Endometrial microvascular endothelial cells (primary cell): ENCODE data around the gene CCDC192. TPM values are rescaled to one million over a fixed set of nuclear protein-coding genes. Genes with fewer than 3 reads are reported as not detected.
"Not testable (repeated sequence)": the region's sequence is repeated elsewhere in the genome, so short reads cannot be mapped to it uniquely, and the experiment has no call there.

Source experiments
- in situ Hi-C: cut with HindIII; loops from 2 replicates; pipeline ENCODE4 v1.10.0; 2017; ENCODE audit warnings: low sequenced_read_pairs, low pct_unique_long_range_greater_than_20kb; ENCODE audit errors: inconsistent ontology term
- total RNA-seq: library from RNA; depleted of rRNA; stranded (reverse); fragments of >200 nt; gene quantifications from one replicate; pipeline ENCODE4 v1.2.3, GENCODE V29; 2015; ENCODE audit errors: inconsistent ontology term

Gene CCDC192
- total RNA-seq, 1 donor from 2014 or later, result not detected

- in situ Hi-C loops, result not testable (repeated sequence)
These were observed 49.5 kb downstream of the CCDC192 start for GRCh38 chr5:127752503-127753265.

DNA sequence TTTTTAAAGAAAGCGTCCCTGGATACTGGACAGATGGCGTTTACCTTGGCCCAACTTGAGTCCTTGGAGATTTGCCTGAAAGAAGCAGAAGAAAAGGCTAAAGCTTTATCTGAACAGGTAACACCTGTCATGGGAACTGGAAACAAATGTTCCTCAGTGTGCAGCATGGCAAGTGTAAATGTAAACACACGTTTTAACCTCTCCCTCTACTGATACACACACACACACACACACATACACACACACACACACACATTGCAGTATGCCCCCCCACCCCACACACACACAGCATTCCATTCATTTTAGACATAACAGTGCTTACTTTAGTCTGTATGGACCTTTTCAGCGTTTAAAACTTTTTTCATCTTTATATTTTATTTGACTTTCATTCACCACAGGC lies 51.1 kb downstream of the CCDC192 start:
- in situ Hi-C loops, result no loop called here

DNA sequence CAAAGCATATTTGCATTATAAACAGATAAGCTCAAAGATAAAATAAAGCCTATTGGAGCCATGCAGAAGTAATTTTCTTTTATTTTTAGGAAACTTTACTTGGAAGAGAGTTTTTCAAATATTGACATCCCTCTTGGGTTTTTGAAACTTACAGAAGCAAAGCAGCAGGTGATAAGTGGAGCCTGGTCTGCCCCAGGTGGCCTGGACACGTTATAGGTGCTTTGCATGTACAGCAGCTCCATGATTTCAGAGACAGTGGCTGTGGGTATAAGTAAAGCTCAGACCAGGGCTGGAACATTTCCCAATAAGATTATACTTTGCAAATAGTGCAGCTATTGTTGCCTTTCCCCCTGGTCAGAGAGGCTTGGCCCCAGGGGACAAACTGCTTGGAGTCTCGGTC lies 51.5 kb downstream of the CCDC192 start:
- in situ Hi-C loops, result no loop called here

DNA sequence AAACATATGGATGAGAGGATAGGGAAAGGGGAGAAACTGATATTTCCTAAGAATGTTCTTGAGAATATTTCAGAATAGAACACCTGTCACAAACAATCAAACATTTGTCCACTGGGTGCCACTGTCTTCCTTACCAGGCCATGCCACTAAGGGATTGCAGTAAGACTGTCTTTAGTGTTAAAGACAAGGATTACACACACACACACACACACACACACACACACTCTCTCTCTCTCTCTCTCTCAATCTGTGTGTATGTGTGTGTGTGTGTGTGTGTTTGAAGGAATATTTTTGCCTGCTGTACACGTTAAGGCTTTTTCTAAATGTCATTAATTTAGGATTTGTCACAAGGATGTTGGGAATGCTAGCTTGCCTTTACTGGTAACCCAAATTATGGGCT lies 54.4 kb downstream of the CCDC192 start:
- in situ Hi-C loops, result no loop called here

GRCh38 chr5:127758766-127759283 lies 55.6 kb downstream of the CCDC192 start:
- in situ Hi-C loops, result no loop called here

DNA sequence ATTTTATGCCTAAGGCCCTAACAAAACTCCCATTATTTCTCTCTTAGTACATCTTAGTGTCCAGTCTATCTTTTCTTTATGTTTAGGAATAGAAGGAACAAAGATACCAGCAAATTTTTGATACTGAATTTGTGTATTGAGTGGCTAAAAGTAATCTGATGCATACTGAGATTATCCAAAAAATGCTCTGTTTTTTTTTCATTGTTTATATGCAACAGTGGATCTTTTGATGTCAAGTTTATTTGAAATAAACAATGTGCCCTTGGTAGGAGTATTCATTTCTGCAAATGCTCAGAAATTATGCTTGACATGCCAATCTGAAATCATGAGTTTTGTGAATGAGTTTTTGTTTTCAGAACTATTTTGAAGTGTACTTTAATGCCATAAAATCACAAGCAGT lies 58.7 kb downstream of the CCDC192 start:
- in situ Hi-C loops, result no loop called here

- in situ Hi-C loops, result no loop called here
These were observed 59.2 kb downstream of the CCDC192 start for GRCh38 chr5:127762412-127762811.

DNA sequence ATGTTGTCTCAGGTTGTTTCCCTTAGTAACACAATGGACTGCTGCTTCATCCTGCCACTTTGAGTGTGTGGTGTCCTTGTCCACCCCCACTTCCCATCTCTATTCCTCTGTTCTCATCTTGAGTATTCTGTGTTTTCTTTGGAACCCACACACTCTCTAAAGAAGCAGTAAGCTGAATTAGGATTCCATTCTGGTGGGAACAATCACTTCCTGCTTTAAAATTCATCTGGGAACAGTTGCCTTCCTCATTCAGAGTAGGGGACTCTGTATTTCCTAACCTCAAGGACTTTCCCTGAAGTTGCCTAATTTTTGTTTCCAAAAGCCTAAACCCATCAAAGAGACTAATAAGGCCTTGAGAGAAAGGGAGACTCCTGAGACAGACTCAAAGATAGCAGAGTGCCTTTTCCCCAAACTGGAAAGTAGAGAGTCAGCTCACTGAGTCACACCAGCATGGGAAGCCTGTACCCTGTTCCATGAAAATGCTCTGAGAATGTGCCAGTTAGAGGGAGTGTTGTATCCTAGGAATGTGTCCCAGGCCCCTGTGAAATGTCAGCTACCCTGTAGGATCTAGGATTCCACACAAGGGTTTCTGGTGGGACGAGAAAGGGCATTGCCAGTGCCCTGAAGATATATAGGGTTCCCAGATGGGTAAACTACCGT lies 63.6 kb downstream of the CCDC192 start:
- in situ Hi-C loops, result no loop called here

DNA sequence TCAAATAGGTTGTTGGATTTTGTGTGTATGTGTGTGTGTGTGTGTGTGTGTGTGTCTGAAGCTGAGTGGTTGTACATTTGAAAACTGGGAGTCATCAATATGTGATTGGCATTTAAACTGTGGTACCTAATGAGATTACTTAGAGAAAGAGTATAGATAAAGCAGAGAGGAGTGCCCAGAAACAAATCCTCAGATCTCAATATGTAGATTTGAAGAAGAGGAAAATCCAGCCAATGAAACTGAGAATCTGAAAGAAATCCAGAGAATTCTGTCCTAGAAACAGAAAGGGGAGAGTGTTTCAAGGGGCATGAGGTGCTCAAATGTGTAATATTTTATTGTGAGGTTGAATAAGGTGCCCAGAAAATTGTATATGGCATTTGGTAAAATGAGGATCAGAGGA lies 66.2 kb downstream of the CCDC192 start:
- in situ Hi-C loops, result no loop called here

- in situ Hi-C loops, result no loop called here
These were observed 67.1 kb downstream of the CCDC192 start for GRCh38 chr5:127770272-127770671.

- in situ Hi-C loops, result no loop called here
These were observed 69.3 kb downstream of the CCDC192 start for GRCh38 chr5:127772531-127772930.

GRCh38 chr5:127774221-127774620 lies 71.0 kb downstream of the CCDC192 start:
- in situ Hi-C loops, result no loop called here

DNA sequence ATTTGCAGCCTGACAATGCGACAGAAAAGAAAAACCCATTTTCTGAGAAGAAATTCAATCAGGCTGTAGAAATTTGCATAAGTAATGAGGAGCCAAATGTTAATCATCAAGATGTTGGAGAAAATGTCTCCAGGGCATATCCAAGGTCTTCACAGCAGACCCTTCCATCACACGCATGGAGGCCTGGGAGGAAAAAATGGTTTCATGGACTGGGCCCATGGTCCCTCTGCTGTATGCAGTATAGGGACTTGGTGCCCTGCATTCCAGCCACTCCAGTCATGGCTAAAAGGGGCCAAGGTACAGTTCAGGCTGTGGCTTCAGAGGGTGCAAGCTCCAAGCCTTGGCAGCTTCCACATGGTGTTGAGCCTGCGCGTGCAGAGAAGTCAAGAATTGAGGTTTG lies 73.3 kb downstream of the CCDC192 start:
- in situ Hi-C loops, result no loop called here

GRCh38 chr5:127777957-127778356 lies 74.8 kb downstream of the CCDC192 start:
- in situ Hi-C loops, result no loop called here

DNA sequence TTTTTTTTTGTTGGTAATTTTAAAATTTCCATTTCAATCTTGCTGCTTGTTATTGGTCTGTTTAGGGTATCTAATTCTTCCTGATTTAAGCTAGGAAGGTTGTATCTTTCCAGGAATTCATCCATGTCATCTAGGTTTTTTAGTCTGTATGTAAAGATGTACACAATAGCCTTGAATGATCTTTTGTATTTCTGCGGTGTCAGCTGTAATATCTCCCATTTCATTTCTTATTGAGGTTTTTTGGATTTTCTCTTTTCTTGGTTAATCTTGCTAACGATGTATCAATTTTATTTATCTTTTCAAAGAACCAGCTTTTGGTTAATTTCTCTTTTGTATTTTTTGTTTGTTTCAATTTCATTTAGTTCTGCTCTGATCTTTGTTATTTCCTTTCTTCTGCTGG lies 79.3 kb downstream of the CCDC192 start:
- in situ Hi-C loops, result not testable (repeated sequence)

DNA sequence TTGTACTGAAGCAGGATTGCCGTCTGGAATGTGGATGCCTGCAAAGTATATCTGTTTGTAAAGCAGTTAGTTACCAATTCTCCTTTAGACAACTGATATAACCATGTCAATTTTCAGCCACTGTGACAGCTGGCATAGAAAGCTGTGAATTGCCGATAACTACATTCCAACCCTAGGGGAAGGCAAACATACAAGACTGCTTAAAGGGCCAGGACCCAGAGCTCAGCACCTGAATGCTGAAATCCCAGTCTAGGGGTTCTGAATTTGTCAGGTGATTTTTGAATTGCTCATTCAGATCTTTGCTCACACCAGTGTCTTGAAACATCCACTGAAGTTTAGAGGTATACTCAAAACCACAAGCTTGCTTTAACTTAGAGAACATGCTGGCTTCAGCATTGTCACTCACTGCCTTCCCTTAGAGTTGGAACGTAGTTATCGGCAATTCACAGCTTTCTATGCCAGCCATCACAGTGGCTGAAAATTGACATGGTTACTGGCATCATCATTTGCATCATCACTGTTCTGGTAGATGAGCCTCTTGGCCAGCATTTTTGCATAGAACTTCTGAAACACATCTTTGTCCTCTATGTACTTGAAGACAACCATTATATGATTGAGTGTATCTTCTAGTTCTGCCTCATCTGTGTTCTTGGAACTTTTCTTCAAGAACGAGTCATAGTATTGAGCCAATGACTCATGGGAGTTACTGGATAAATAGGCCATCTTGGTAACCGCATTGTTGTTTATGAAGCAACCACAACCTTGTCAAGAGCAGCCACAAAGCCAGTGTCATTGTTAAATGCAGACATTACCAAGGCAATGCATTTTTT lies 82.1 kb downstream of the CCDC192 start:
- in situ Hi-C loops, result no loop called here

GRCh38 chr5:127791439-127791838 lies 88.2 kb downstream of the CCDC192 start:
- in situ Hi-C loops, result no loop called here

DNA sequence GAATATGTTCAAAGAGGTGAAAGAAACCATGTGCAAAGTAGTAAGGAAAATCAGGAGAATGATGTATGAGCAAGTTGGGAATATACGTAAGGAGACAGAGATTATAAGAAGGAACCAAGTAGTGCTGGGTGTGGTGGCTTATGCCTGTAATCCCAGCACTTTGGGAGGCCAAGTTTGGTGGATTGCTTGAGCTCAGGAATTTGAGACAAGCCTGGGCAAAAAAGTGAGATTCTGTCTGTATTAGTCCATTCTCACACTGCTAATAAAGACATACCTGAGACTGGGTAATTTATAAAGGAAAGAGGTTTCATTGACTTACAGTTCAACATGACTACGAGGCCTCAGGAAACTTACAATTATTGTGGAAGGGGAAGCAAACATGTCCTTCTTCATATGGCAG lies 88.7 kb downstream of the CCDC192 start:
- in situ Hi-C loops, result not testable (repeated sequence)

GRCh38 chr5:127793052-127793451 lies 89.9 kb downstream of the CCDC192 start:
- in situ Hi-C loops, result no loop called here

GRCh38 chr5:127793879-127794278 lies 90.7 kb downstream of the CCDC192 start:
- in situ Hi-C loops, result no loop called here
